ENCODE measurements around the gene ITGA5. TPM values are rescaled to one million over a fixed set of nuclear protein-coding genes. Genes with fewer than 3 reads are reported as not detected.

The ITGA5 gene
- total RNA-seq, 1 donor: 401 TPM

DNA sequence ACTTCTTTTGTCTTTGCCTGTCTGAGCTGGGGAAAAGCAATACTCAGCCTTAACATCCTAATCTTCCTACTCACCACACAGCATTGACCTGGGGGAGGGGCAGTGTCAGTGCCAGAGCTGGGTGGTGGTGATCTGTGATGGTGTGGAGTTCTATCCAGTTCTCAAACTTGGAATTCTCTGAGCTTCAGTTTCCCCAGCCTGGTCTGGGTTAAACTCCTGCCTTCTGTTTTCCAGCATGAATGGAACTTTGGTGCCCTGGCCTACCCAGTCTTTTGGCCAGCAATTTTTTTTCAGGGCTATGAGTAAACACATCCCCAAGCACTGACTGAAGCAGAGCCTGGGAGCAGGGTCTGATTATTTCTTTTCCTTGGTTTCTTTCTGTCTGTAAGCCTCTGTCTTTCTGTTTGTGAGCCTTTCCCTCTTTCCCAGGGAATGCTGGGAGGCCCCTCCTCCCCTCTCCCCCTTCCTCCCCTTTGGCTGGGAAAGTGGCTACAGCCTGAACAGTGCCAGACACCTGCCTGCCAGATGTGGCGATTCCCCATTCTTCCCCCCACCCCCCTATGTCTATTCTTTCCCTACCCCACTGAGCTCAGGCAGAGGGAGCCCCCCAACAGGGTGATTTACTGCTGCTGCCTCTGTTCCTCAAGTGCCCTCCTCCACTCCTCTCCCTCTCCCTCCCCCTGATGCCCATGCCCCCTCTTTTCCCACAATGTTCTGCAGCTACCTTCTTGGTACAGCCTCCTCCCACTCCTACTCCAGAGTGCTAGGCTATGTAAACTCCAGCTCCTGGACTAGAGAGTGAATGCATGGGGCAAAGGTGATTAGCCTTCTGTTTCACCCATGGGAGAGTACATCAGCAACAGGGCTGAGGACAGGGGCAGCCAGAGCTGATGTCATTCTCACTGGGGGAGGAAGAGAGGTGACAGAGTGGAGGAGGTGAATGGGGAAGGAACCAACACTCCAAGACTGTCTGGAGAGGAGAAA lies 65.9 kb downstream of the ITGA5 start:
- peaks cover 33% of the 10 kb centered on the region for H3K36me3 ChIP-seq (ENCODE audit: insufficient read depth, low read length)
- peak overlapping the region; percentile 87 for H3K27ac ChIP-seq (ENCODE audit: low read depth, low read length)
- no peaks in the 10 kb centered on the region for H3K27me3 ChIP-seq (ENCODE audit: insufficient read depth, low read length)
- H2AFZ ChIP-seq (ENCODE audit: low read length): no peak overlapping the region
- H3K79me2 ChIP-seq (ENCODE audit: insufficient read depth, low read length): no peaks in the 10 kb centered on the region
- H3K4me3 ChIP-seq (ENCODE audit: insufficient read depth, low read length): no peak overlapping the region
- H3K9me3 ChIP-seq (ENCODE audit: low read depth, low read length): no peaks in the 10 kb centered on the region
- peak overlapping the region; percentile 50 for H3K4me2 ChIP-seq (ENCODE audit: insufficient read depth, low read length)
- DNase-seq (ENCODE audit: insufficient read length, low spot score, missing footprints): peak; percentile 77
- peaks cover 24% of the 10 kb centered on the region for H3K4me1 ChIP-seq (ENCODE audit: insufficient read depth, low read length)
- H4K20me1 ChIP-seq (ENCODE audit: insufficient read depth, low read length): no peaks in the 10 kb centered on the region
- TF ChIP-seq, protein P1, sequence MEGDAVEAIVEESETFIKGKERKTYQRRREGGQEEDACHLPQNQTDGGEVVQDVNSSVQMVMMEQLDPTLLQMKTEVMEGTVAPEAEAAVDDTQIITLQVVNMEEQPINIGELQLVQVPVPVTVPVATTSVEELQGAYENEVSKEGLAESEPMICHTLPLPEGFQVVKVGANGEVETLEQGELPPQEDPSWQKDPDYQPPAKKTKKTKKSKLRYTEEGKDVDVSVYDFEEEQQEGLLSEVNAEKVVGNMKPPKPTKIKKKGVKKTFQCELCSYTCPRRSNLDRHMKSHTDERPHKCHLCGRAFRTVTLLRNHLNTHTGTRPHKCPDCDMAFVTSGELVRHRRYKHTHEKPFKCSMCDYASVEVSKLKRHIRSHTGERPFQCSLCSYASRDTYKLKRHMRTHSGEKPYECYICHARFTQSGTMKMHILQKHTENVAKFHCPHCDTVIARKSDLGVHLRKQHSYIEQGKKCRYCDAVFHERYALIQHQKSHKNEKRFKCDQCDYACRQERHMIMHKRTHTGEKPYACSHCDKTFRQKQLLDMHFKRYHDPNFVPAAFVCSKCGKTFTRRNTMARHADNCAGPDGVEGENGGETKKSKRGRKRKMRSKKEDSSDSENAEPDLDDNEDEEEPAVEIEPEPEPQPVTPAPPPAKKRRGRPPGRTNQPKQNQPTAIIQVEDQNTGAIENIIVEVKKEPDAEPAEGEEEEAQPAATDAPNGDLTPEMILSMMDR (IDR thresholded peaks at IDR 0.05; ENCODE audit: extremely low read depth, low read depth, low read length): no peak

DNA sequence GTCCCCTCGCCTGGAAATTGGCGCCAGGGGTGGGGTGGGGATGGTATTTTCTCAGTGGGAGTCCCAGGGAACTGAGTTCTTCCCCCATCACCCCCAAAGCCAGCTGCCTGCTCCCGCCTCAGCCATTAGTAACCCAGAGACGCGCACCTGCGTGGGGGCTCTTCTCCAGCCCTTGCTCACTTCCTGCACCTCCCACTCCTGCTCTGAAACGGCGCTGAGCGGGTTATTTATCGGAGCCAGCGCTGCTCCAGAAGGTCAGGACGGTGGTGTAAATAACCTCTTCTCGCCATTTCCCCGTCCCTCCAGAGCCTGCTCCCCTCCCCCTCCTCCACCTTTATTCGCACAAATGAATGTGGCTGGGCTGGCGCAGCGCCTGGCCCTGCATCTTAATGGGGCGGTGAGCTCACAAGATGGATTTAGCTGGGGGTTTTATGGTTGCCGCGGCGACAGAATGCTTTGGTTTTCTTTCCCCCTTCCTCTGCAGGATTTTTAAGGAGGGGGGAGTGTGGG lies 67.0 kb downstream of the ITGA5 start:
- TF ChIP-seq, protein P1 (IDR thresholded peaks at IDR 0.05; ENCODE audit: extremely low read depth, low read depth, low read length): no peak
- DNase-seq (ENCODE audit: insufficient read length, low spot score, missing footprints): peak; percentile 44
- no peaks in the 10 kb centered on the region for H3K27me3 ChIP-seq (ENCODE audit: insufficient read depth, low read length)
- no peaks in the 10 kb centered on the region for H3K79me2 ChIP-seq (ENCODE audit: insufficient read depth, low read length)
- H3K27ac ChIP-seq (ENCODE audit: low read depth, low read length): peak overlapping the region; percentile 87
- H3K4me1 ChIP-seq (ENCODE audit: insufficient read depth, low read length): peaks cover 18% of the 10 kb centered on the region
- no peak overlapping the region for H3K4me3 ChIP-seq (ENCODE audit: insufficient read depth, low read length)
- H3K36me3 ChIP-seq (ENCODE audit: insufficient read depth, low read length): peaks cover 44% of the 10 kb centered on the region
- peaks cover under 1% of the 10 kb centered on the region for H4K20me1 ChIP-seq (ENCODE audit: insufficient read depth, low read length)
- H2AFZ ChIP-seq (ENCODE audit: low read length): no peak overlapping the region
- peak overlapping the region; percentile 50 for H3K4me2 ChIP-seq (ENCODE audit: insufficient read depth, low read length)
- H3K9me3 ChIP-seq (ENCODE audit: low read depth, low read length): no peaks in the 10 kb centered on the region

DNA sequence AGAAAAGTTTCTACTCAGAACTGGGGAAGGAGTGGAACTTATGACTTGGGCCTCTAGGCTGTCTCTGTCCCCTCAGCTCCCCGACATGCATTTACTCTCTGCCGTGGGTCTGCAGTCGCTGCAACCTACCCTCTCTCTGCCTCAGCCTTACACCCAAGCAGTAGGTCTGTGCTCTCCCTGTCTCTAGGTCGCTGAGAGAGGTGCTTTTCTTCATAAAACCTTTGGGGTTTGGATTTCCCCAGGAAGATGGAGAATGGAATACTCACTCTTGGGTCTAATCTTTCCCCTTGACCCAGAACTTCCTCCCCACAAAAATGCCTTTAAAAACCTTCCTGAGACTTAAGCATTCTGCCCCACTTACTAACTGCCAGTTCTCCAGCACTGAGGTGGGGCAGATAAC lies 67.7 kb downstream of the ITGA5 start:
- Histone ChIP-seq H3K79me2 (ENCODE audit: insufficient read depth, low read length) (no peaks in the 10 kb centered on the region), H3K36me3 (ENCODE audit: insufficient read depth, low read length) (peaks cover 49% of the 10 kb centered on the region), H3K4me1 (ENCODE audit: insufficient read depth, low read length) (peaks cover 18% of the 10 kb centered on the region), H3K9me3 (ENCODE audit: low read depth, low read length) (no peaks in the 10 kb centered on the region), H4K20me1 (ENCODE audit: insufficient read depth, low read length) (peaks cover 4% of the 10 kb centered on the region), H3K4me2 (ENCODE audit: insufficient read depth, low read length) (no peak overlapping the region), H2AFZ (ENCODE audit: low read length) (no peak overlapping the region), H3K27me3 (ENCODE audit: insufficient read depth, low read length) (no peaks in the 10 kb centered on the region), H3K27ac (ENCODE audit: low read depth, low read length) (no peak overlapping the region), H3K4me3 (ENCODE audit: insufficient read depth, low read length) (no peak overlapping the region)
- DNase-seq (ENCODE audit: insufficient read length, low spot score, missing footprints): no peak
- TF ChIP-seq, protein P1 (IDR thresholded peaks at IDR 0.05; ENCODE audit: extremely low read depth, low read depth, low read length): no peak

DNA sequence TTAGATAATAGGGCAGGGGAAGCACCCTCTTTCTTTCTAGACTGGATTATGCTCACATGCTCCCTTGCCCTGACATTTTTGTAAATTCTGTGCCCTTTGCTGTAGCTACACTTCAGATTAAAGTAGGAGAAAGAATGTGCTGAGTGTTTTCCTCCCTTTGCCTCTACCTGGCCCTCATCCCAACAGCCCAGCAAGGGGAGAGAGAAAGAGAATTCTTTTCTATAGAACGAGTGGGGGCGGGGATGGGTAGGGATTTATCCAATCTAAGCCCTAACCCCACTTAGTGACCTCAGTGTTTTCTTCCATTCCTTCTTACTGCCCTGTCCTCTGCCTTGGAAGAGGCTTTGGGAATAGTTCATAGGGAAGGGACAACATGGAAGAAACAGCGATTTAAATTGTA lies 68.3 kb downstream of the ITGA5 start:
- no peak overlapping the region for H3K27ac ChIP-seq (ENCODE audit: low read depth, low read length)
- H3K27me3 ChIP-seq (ENCODE audit: insufficient read depth, low read length): no peaks in the 10 kb centered on the region
- H3K4me1 ChIP-seq (ENCODE audit: insufficient read depth, low read length): peaks cover 18% of the 10 kb centered on the region
- no peak overlapping the region for H2AFZ ChIP-seq (ENCODE audit: low read length)
- peaks cover 49% of the 10 kb centered on the region for H3K36me3 ChIP-seq (ENCODE audit: insufficient read depth, low read length)
- H3K9me3 ChIP-seq (ENCODE audit: low read depth, low read length): no peaks in the 10 kb centered on the region
- H3K4me3 ChIP-seq (ENCODE audit: insufficient read depth, low read length): no peak overlapping the region
- TF ChIP-seq, protein P1 (IDR thresholded peaks at IDR 0.05; ENCODE audit: extremely low read depth, low read depth, low read length): no peak
- no peak for DNase-seq (ENCODE audit: insufficient read length, low spot score, missing footprints)
- peaks cover 4% of the 10 kb centered on the region for H4K20me1 ChIP-seq (ENCODE audit: insufficient read depth, low read length)
- no peak overlapping the region for H3K4me2 ChIP-seq (ENCODE audit: insufficient read depth, low read length)
- no peaks in the 10 kb centered on the region for H3K79me2 ChIP-seq (ENCODE audit: insufficient read depth, low read length)
